K562 (cell line): ENCODE data around the gene TSGA10IP. TPM values are rescaled to one million over a fixed set of nuclear protein-coding genes. Genes with fewer than 3 reads are reported as not detected.
A peak's percentile ranks its signal among the peaks of the same experiment; 100 is the strongest.

ENCODE experiments used
- EP300 ChIP-seq: IDR thresholded peaks from 2 replicates; pipeline ENCODE4 v1.6.1; 2012; ENCODE audit warnings: low read length, improper control_type of control experiment
- ESRRA ChIP-seq: fragments of 450-650 bp; IDR thresholded peaks from 2 replicates; pipeline ENCODE4 v1.6.1; 2014; ENCODE audit warnings: low read depth, mild to moderate bottlenecking, moderate library complexity, borderline replicate concordance
- FOXP4 ChIP-seq: sonication (generic); formaldehyde crosslinking; IDR thresholded peaks from 2 replicates; pipeline ENCODE4 v1.8.0; 2022; ENCODE audit warnings: mild to moderate bottlenecking, missing genetic modification reagents, borderline replicate concordance
- NFE2 ChIP-seq: IDR thresholded peaks from 2 replicates; pipeline ENCODE4 v1.6.1; 2014; ENCODE audit warnings: antibody characterized with exemption, low read depth
- NONO ChIP-seq, 2 experiments: fragments of 200-400 bp in 1 of 2; fragments of 450-650 bp in 1 of 2; formaldehyde crosslinking in 1 of 2; IDR thresholded peaks; 2 replicates each; pipeline ENCODE4 v1.6.1; 2017; ENCODE audit warnings: low read depth in 2 of 2, mild to moderate bottlenecking in 2 of 2, moderate library complexity in 2 of 2, low read length in 1 of 2
- NR2C1 ChIP-seq, 2 experiments: fragments of 450-650 bp; IDR thresholded peaks; 2 replicates each; pipeline ENCODE4 v1.6.1; 2017; ENCODE audit warnings: mild to moderate bottlenecking in 2 of 2, antibody characterized with exemption in 1 of 2, inconsistent platforms in 1 of 2, missing compliant biosample characterization in 1 of 2, missing genetic modification characterization in 1 of 2
- SMARCC2 ChIP-seq: fragments of 450-650 bp; IDR thresholded peaks from 2 replicates; pipeline ENCODE4 v1.6.1; 2017; ENCODE audit warnings: antibody characterized with exemption, moderate library complexity, mild to moderate bottlenecking, low read depth
- TAF9B ChIP-seq: fragments of 450-650 bp; IDR thresholded peaks from 2 replicates; pipeline ENCODE4 v1.6.1; 2018; ENCODE audit warnings: mild to moderate bottlenecking; ENCODE audit not compliant: partially characterized antibody
- ZBTB11 ChIP-seq, 3 experiments: fragments of 200-800 bp in 1 of 3; fragments of 250-450 bp in 1 of 3; fragments of 450-650 bp in 1 of 3; sonication (Bioruptor Pico) in 1 of 3; sonication (Bioruptor generic) in 1 of 3; formaldehyde crosslinking in 1 of 3; IDR thresholded peaks; 2 replicates each; pipeline versions ENCODE4 v1.6.1 to v1.8.0; 2016 to 2022; ENCODE audit warnings: mild to moderate bottlenecking in 2 of 3, missing genetic modification characterization in 2 of 3, missing compliant biosample characterization in 1 of 3, moderate library complexity in 1 of 3
- ZNF282 ChIP-seq: sonication (generic); formaldehyde crosslinking; IDR thresholded peaks from 2 replicates; pipeline ENCODE4 v1.8.1; 2023; ENCODE audit warnings: missing genetic modification reagents
- ZNF318 ChIP-seq, 2 experiments: fragments of 450-650 bp; IDR thresholded peaks; 2 replicates each; pipeline ENCODE4 v1.6.1; 2016; ENCODE audit warnings: mild to moderate bottlenecking in 2 of 2, borderline replicate concordance in 1 of 2, low read depth in 1 of 2, moderate library complexity in 1 of 2
- polyA plus RNA-seq, 8 experiments: library from polyadenylated mRNA; depleted of rRNA in 4 of 8; stranded (reverse) in 5 of 8; unstranded in 3 of 8; fragments of >200 nt; fragmentation: Nextera tagmentation in 2 of 8; fragmentation: Illumina TruSeq in 1 of 8; extraction: Ambion mirVana in 2 of 8; extraction: Trizol in 1 of 8; gene quantifications; 2 replicates each; pipeline versions ENCODE4 v1.2.1 to v1.2.3, GENCODE V29; 2011 to 2014; ENCODE audit warnings: inconsistent platforms in 1 of 8, missing spikeins in 1 of 8
- total RNA-seq, 7 experiments: library from RNA; depleted of rRNA in 6 of 7; stranded (reverse); fragments of >200 nt in 6 of 7; fragmentation: Illumina TruSeq in 2 of 7; extraction: Trizol in 2 of 7; gene quantifications; 2 replicates each; pipeline versions ENCODE4 v1.2.1 to v1.2.3, GENCODE V29; 2011 to 2021; ENCODE audit warnings: low replicate concordance in 1 of 7

TSGA10IP gene
- total and polyA plus RNA-seq, 9 of the 15 experiments (the other 6 are each of a cell fraction or from before 2014, with no cell fraction given): not detected

- peak in 1 of 2 experiments; percentile 57; a peak in 2 of 4 replicates for TF ChIP-seq ZNF318 (IDR thresholded peaks at IDR 0.05; ENCODE audit: borderline replicate concordance in 1 of 2, low read depth in 1 of 2)
- peak; percentile 21; the same call in 1 of the 2 replicates for TF ChIP-seq FOXP4 (CRISPR knock-in tag)
- peak in 1 of 3 experiments; percentile 51; a peak in 1 of 6 replicates for TF ChIP-seq ZBTB11 (CRISPR knock-in tag; IDR thresholded peaks at IDR 0.05)
- peak; percentile 99 for TF ChIP-seq NFE2
- peak in 1 of 2 experiments; percentile 70; a peak in 3 of 4 replicates for TF ChIP-seq NONO (IDR thresholded peaks at IDR 0.05; ENCODE audit: low read depth in 2 of 2, low read length in 1 of 2)
- TF ChIP-seq EP300: no peak; the same call in 1 of the 2 replicates
- TF ChIP-seq SMARCC2: peak; percentile 45; the same call in 1 of the 2 replicates
- TF ChIP-seq ZNF282 (CRISPR knock-in tag): no peak; the same call in 1 of the 2 replicates
- peak; percentile 86 for TF ChIP-seq TAF9B
- TF ChIP-seq ESRRA: peak; percentile 65
- no peak for TF ChIP-seq NR2C1 (IDR thresholded peaks at IDR 0.05)
- no peak for TF ChIP-seq NR2C1 (tag; IDR thresholded peaks at IDR 0.05)
Observed at GRCh38 chr11:65899356-65900124, 45.7 kb upstream of the TSGA10IP start (continued).
